Uterus (tissue), 4 donors: ENCODE measurements around the gene CCDC78. TPM values are rescaled to one million over a fixed set of nuclear protein-coding genes. Genes with fewer than 3 reads are reported as not detected.

Experiments
- DNase-seq, 2 donors: peaks; one replicate each; pipeline ENCODE4 v3.0.0-alpha.2; 2019 to 2020
- H3K27ac ChIP-seq, 2 donors: fragments of 200-600 bp; sonication (generic); 1 replicate in 1 of 2; 2 replicates in 1 of 2; pipeline ENCODE4 v1.5.1; 2016 to 2018
- H3K27me3 ChIP-seq, 2 donors: fragments of 200-600 bp; sonication (generic); one replicate each; pipeline ENCODE4 v1.5.1; 2018 to 2019; ENCODE audit warnings: control low read depth in 1 of 2
- H3K36me3 ChIP-seq, 2 donors: fragments of 200-600 bp; sonication (generic); one replicate each; pipeline ENCODE4 v1.5.1; 2019; ENCODE audit warnings: control low read depth in 1 of 2
- H3K4me1 ChIP-seq, 2 donors: fragments of 200-600 bp; sonication (generic); one replicate each; pipeline ENCODE4 v1.5.1; 2018 to 2019; ENCODE audit warnings: control low read depth in 1 of 2
- H3K4me3 ChIP-seq, 2 donors: fragments of 200-600 bp; sonication (generic); 1 replicate in 1 of 2; 2 replicates in 1 of 2; pipeline ENCODE4 v1.5.1; 2018 to 2019; ENCODE audit warnings: mild to moderate bottlenecking in 1 of 2
- H3K9me3 ChIP-seq, 2 donors: fragments of 200-600 bp; sonication (generic); one replicate each; pipeline ENCODE4 v1.5.1; 2019; ENCODE audit warnings: control low read depth in 1 of 2
- POLR2A ChIP-seq, 2 donors: fragments of 450-650 bp; IDR thresholded peaks; one replicate each; pipeline ENCODE4 v1.6.1; 2016; ENCODE audit warnings: antibody characterized with exemption in 2 of 2, mild to moderate bottlenecking in 1 of 2, moderate library complexity in 1 of 2
- intact Hi-C: fragments of 100-400 bp; cut with DNase I; formaldehyde crosslinking; loops from one replicate; pipeline ENCODE4 v1.15.1; 2023; ENCODE audit warnings: low total_unique reads
- total RNA-seq, 4 donors: library from RNA; depleted of rRNA in 3 of 4; stranded (reverse); fragments of >200 nt in 3 of 4; gene quantifications; one replicate each; pipeline versions ENCODE4 v1.1.0 to v1.2.4, GENCODE V29; 2014 to 2023
- TF ChIP-seq, protein P1 (sequence below), 4 experiments: fragments of 200-600 bp in 2 of 4; fragments of 450-650 bp in 2 of 4; sonication (generic) in 2 of 4; IDR thresholded peaks; one replicate each; pipeline ENCODE4 v1.5.1; 2016 to 2019; ENCODE audit warnings: antibody characterized with exemption in 4 of 4, mild to moderate bottlenecking in 2 of 4, moderate library complexity in 1 of 4
- donor health status: DM: yes; HTN: yes; CAD: no.

CCDC78 gene
- total RNA-seq, 4 donors from 2014 or later = 1.3 to 5.3 (median 2.3) TPM; not detected in 1

DNA sequence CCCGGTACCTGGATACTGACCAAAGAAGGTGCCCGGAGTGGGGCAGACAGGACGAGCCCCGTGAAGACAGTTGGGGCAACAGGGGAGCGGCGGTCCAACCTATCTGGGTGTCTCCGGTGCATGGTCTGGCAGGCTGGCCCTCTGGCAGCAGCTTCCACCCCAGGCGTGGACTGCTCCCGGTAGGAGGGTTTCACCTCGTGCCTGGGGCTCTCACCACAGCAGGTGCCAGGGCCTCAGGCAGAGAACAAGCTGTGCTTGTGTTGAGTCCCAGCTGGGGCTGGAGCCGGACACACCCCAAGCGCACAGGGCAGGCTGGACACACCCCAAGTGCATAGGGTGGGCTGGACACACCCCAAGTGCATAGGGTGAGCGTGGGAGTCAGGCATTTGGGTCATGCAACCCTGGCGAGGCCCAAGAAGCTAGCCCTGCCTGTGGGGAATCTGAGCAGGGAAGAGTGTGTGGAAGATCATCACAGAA, 19.1 kb downstream of the CCDC78 start:
- Histone ChIP-seq H3K9me3 (no peaks in the 10 kb centered on the region), H3K4me3 (no peak overlapping the region), H3K4me1 (peaks cover 0 to 10% of the 10 kb centered on the region in 2 donors), H3K36me3 (no peaks in the 10 kb centered on the region), H3K27me3 (peaks cover 34 to 46% of the 10 kb centered on the region in 2 donors), H3K27ac (no peak overlapping the region)
- no peak for DNase-seq
- intact Hi-C loops = no loop called here
- no peak for TF ChIP-seq POLR2A (IDR thresholded peaks at IDR 0.05)
- TF ChIP-seq, protein P1, sequence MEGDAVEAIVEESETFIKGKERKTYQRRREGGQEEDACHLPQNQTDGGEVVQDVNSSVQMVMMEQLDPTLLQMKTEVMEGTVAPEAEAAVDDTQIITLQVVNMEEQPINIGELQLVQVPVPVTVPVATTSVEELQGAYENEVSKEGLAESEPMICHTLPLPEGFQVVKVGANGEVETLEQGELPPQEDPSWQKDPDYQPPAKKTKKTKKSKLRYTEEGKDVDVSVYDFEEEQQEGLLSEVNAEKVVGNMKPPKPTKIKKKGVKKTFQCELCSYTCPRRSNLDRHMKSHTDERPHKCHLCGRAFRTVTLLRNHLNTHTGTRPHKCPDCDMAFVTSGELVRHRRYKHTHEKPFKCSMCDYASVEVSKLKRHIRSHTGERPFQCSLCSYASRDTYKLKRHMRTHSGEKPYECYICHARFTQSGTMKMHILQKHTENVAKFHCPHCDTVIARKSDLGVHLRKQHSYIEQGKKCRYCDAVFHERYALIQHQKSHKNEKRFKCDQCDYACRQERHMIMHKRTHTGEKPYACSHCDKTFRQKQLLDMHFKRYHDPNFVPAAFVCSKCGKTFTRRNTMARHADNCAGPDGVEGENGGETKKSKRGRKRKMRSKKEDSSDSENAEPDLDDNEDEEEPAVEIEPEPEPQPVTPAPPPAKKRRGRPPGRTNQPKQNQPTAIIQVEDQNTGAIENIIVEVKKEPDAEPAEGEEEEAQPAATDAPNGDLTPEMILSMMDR (IDR thresholded peaks at IDR 0.05) = no peak

- peaks cover 39 to 45% of the 10 kb centered on the region in 2 donors for H3K27me3 ChIP-seq
- no peak overlapping the region for H3K27ac ChIP-seq
- H3K36me3 ChIP-seq = no peaks in the 10 kb centered on the region
- peaks cover 0 to 10% of the 10 kb centered on the region in 2 donors for H3K4me1 ChIP-seq
- H3K4me3 ChIP-seq = no peak overlapping the region
- DNase-seq = no peak
- TF ChIP-seq POLR2A (IDR thresholded peaks at IDR 0.05) = no peak
- TF ChIP-seq, protein P1 (IDR thresholded peaks at IDR 0.05) = no peak
- intact Hi-C loops = no loop called here
- no peaks in the 10 kb centered on the region for H3K9me3 ChIP-seq
These were observed 19.8 kb downstream of the CCDC78 start for GRCh38 chr16:706189-707061.

GRCh38 chr16:705431-706188, 20.6 kb downstream of the CCDC78 start, which contains the start of gene FBXL16:
FBXL16 (minus strand) TSS chr16:705801; CDS start chr16:697405, 8,396 bp downstream.
- no peak for TF ChIP-seq POLR2A (IDR thresholded peaks at IDR 0.05)
- TF ChIP-seq, protein P1 (IDR thresholded peaks at IDR 0.05) = no peak
- intact Hi-C loops = no loop called here
- Histone ChIP-seq H3K4me1 (peaks cover 0 to 10% of the 10 kb centered on the region in 2 donors), H3K27ac (no peak within 1 kb of the TSS), H3K9me3 (no peaks in the 10 kb centered on the region), H3K36me3 (no peaks in the 10 kb centered on the region), H3K4me3 (no peak within 1 kb of the TSS), H3K27me3 (peaks cover 32 to 37% of the 10 kb centered on the region in 2 donors)
- DNase-seq = no peak

- intact Hi-C loops = no loop called here
- H3K4me3 ChIP-seq = no peak overlapping the region
- no peaks in the 10 kb centered on the region for H3K9me3 ChIP-seq
These were observed 21.5 kb downstream of the CCDC78 start for GRCh38 chr16:704552-705380.

More at GRCh38 chr16:704552-705380, 21.5 kb downstream of the CCDC78 start:
- TF ChIP-seq POLR2A (IDR thresholded peaks at IDR 0.05) = no peak
- TF ChIP-seq, protein P1 (IDR thresholded peaks at IDR 0.05) = no peak
- Histone ChIP-seq H3K36me3 (no peaks in the 10 kb centered on the region), H3K27me3 (peaks cover 34 to 37% of the 10 kb centered on the region in 2 donors), H3K27ac (no peak overlapping the region), H3K4me1 (peaks cover 0 to 10% of the 10 kb centered on the region in 2 donors)
- no peak for DNase-seq
